Cardiac muscle cell (in vitro differentiated cells and primary cell): ENCODE data around the gene LDLRAD4. TPM values are rescaled to one million over a fixed set of nuclear protein-coding genes. Genes with fewer than 3 reads are reported as not detected.

ENCODE experiments used
- DNase-seq, 2 donors: peaks; one replicate each; pipeline versions ENCODE4 v3.0.0 to v3.0.0-alpha.2; 2010 to 2017; ENCODE audit warnings: low read depth in 1 of 2, low spot score in 1 of 2
- H3K27ac ChIP-seq: fragments of 200-600 bp; sonication (generic); 2 replicates; pipeline ENCODE4 v1.5.1; 2016
- H3K27me3 ChIP-seq: fragments of 200-600 bp; sonication (generic); 2 replicates; pipeline ENCODE4 v1.6.0; 2016; ENCODE audit warnings: control low read depth
- H3K36me3 ChIP-seq: fragments of 200-600 bp; sonication (generic); 2 replicates; pipeline ENCODE4 v1.5.1; 2016; ENCODE audit warnings: control low read depth
- H3K4me1 ChIP-seq: fragments of 200-600 bp; sonication (generic); 2 replicates; pipeline ENCODE4 v1.8.1; 2017; ENCODE audit warnings: low read depth, mild to moderate bottlenecking, mixed run types
- H3K4me3 ChIP-seq: fragments of 200-600 bp; sonication (generic); 2 replicates; pipeline ENCODE4 v1.5.1; 2016; ENCODE audit warnings: mild to moderate bottlenecking
- H3K9me3 ChIP-seq: fragments of 200-600 bp; sonication (generic); 2 replicates; pipeline ENCODE4 v1.5.1; 2017; ENCODE audit warnings: low read depth, mild to moderate bottlenecking, control low read depth
- polyA plus RNA-seq: library from polyadenylated mRNA; unstranded; fragments of >200 nt; fragmentation: Nextera tagmentation; extraction: Ambion mirVana; gene quantifications from 2 replicates; pipeline ENCODE4 v1.2.1, GENCODE V29; 2016
- total RNA-seq: library from RNA; depleted of rRNA; stranded (reverse); fragments of >200 nt; gene quantifications from 2 replicates; pipeline ENCODE4 v1.2.3, GENCODE V29; 2016
- TF ChIP-seq, protein P1 (sequence below): IDR thresholded peaks from 2 replicates; pipeline ENCODE4 v1.5.1; 2012; ENCODE audit warnings: low read depth, mild to moderate bottlenecking, low read length

The LDLRAD4 gene
- total and polyA plus RNA-seq, 2 experiments from 2014 or later, result 10.5 to 11.5 TPM

GRCh38 chr18:13452388-13452811 is 233.8 kb downstream of the LDLRAD4 start:
- Histone ChIP-seq H3K4me3 (no peak overlapping the region), H3K4me1 (peaks cover 5% of the 10 kb centered on the region), H3K9me3 (no peaks in the 10 kb centered on the region), H3K36me3 (no peaks in the 10 kb centered on the region), H3K27me3 (no peaks in the 10 kb centered on the region), H3K27ac (no peak overlapping the region)
- peak in 1 of 2 donors; percentile 43 for DNase-seq
- TF ChIP-seq, protein P1, sequence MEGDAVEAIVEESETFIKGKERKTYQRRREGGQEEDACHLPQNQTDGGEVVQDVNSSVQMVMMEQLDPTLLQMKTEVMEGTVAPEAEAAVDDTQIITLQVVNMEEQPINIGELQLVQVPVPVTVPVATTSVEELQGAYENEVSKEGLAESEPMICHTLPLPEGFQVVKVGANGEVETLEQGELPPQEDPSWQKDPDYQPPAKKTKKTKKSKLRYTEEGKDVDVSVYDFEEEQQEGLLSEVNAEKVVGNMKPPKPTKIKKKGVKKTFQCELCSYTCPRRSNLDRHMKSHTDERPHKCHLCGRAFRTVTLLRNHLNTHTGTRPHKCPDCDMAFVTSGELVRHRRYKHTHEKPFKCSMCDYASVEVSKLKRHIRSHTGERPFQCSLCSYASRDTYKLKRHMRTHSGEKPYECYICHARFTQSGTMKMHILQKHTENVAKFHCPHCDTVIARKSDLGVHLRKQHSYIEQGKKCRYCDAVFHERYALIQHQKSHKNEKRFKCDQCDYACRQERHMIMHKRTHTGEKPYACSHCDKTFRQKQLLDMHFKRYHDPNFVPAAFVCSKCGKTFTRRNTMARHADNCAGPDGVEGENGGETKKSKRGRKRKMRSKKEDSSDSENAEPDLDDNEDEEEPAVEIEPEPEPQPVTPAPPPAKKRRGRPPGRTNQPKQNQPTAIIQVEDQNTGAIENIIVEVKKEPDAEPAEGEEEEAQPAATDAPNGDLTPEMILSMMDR, result no peak

DNA sequence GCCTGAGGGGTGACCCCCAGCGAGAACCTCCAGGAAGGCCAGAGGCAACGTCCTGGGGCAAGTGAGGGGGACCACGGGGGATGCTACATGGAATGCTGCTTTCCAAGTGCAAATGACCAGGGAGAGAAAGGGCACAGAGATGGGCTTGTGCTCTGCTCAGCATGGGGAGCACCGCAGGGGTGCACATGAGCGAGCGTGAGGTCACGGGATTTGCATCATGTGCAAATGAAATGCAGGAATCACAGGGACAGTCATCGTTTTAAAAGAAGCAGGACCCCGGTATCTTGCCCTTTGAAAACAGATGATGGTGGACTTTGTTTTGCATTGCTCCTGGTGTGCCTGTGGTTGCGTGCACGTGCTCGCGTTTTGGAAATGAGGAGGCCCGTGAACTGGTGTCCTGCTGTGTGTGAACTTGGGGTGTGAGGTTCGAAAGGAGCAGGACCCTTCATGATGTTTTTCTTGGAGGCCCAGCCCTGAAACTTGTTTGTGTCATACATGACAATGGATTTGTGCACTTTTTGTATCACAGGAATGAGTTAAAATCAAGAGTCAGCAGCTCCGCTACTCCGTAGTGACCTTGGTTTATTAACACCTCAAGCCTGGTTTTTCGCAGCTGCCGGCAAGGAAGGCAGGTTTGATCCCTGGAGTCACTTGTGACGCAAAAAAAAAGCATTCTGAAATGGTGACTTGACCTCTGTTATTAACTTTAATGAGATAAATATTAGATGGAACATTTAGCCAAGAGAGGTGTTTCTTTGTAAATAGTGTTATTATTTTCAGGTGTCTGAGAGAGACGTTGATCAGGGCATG is 234.5 kb downstream of the LDLRAD4 start:
- Histone ChIP-seq H3K27me3 (no peaks in the 10 kb centered on the region), H3K9me3 (no peaks in the 10 kb centered on the region), H3K4me1 (peaks cover 1% of the 10 kb centered on the region), H3K36me3 (no peaks in the 10 kb centered on the region), H3K27ac (no peak overlapping the region), H3K4me3 (no peak overlapping the region)
- DNase-seq, result no peak
- TF ChIP-seq, protein P1, result no peak

DNA sequence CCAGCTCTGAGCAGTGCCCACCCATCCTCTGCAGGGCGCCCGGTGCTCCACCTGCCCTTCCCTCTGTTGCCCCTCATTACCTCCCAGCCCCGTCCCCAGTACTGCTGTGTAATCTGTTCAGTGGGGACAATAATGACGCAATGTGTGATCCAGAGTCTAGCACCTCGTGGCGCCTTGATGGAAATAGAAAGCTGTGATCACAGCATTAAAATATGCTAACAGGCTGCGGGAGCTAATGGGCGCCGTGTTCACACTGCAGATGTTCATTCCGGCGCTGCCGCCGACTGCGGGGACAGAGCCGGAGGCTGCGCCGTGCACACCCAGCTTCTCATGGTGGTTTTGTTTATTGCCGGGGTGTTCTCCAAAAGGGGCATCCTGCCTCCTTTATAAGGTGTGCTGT is 235.2 kb downstream of the LDLRAD4 start:
- no peak for DNase-seq
- H3K4me1 ChIP-seq, result no peaks in the 10 kb centered on the region
- no peak overlapping the region for H3K4me3 ChIP-seq
- TF ChIP-seq, protein P1, result no peak
- no peaks in the 10 kb centered on the region for H3K36me3 ChIP-seq
- no peak overlapping the region for H3K27ac ChIP-seq
- no peaks in the 10 kb centered on the region for H3K9me3 ChIP-seq
- no peaks in the 10 kb centered on the region for H3K27me3 ChIP-seq

- Histone ChIP-seq H3K4me1 (no peaks in the 10 kb centered on the region), H3K4me3 (no peak overlapping the region), H3K27ac (no peak overlapping the region), H3K36me3 (no peaks in the 10 kb centered on the region), H3K27me3 (no peaks in the 10 kb centered on the region), H3K9me3 (no peaks in the 10 kb centered on the region)
- TF ChIP-seq, protein P1, result no peak
- no peak for DNase-seq
Measured at GRCh38 chr18:13454363-13455150, 236.0 kb downstream of the LDLRAD4 start.

- no peaks in the 10 kb centered on the region for H3K4me1 ChIP-seq
- no peak for DNase-seq
- no peaks in the 10 kb centered on the region for H3K36me3 ChIP-seq
- H3K9me3 ChIP-seq, result no peaks in the 10 kb centered on the region
- H3K4me3 ChIP-seq, result no peak overlapping the region
- TF ChIP-seq, protein P1, result no peak
- H3K27me3 ChIP-seq, result no peaks in the 10 kb centered on the region
- no peak overlapping the region for H3K27ac ChIP-seq
Measured at GRCh38 chr18:13455471-13455870, 236.9 kb downstream of the LDLRAD4 start.
